ENCODE results near the gene APOA4. TPM values are rescaled to one million over a fixed set of nuclear protein-coding genes. Genes with fewer than 3 reads are reported as not detected.

Gene APOA4
- total and polyA plus RNA-seq, 9 of the 15 experiments (the other 6 are each of a cell fraction or from before 2014, with no cell fraction given) = 0.07 TPM; not detected in 8

- TF ChIP-seq CREB5 (CRISPR knock-in tag; IDR thresholded peaks at IDR 0.05) (no peak), ERF (CRISPR knock-in tag; IDR thresholded peaks at IDR 0.05) (no peak), ZBTB40 (IDR thresholded peaks at IDR 0.05) (peak; percentile 65), ZBTB40 (CRISPR knock-in tag; IDR thresholded peaks at IDR 0.05) (no peak), C11orf30 (IDR thresholded peaks at IDR 0.05; ENCODE audit: low read depth) (peak; percentile 88), STAT6 (CRISPR knock-in tag; IDR thresholded peaks at IDR 0.05) (0 out of 2 replicates have a peak, but pooled peaks have one; percentile 36), SREBF2 (CRISPR knock-in tag; IDR thresholded peaks at IDR 0.05) (no peak), CBFA2T2 (conservative IDR thresholded peaks at IDR 0.05) (no peak), EGR1 (conservative IDR thresholded peaks at IDR 0.05) (peak; percentile 89)
- TF ChIP-seq, protein P1, sequence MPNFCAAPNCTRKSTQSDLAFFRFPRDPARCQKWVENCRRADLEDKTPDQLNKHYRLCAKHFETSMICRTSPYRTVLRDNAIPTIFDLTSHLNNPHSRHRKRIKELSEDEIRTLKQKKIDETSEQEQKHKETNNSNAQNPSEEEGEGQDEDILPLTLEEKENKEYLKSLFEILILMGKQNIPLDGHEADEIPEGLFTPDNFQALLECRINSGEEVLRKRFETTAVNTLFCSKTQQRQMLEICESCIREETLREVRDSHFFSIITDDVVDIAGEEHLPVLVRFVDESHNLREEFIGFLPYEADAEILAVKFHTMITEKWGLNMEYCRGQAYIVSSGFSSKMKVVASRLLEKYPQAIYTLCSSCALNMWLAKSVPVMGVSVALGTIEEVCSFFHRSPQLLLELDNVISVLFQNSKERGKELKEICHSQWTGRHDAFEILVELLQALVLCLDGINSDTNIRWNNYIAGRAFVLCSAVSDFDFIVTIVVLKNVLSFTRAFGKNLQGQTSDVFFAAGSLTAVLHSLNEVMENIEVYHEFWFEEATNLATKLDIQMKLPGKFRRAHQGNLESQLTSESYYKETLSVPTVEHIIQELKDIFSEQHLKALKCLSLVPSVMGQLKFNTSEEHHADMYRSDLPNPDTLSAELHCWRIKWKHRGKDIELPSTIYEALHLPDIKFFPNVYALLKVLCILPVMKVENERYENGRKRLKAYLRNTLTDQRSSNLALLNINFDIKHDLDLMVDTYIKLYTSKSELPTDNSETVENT (CRISPR knock-in tag; IDR thresholded peaks at IDR 0.05) = 0 out of 2 replicates have a peak, but pooled peaks have one; percentile 33
These were observed 50.5 kb downstream of the APOA4 start, which contains the start of gene BUD13 (continued) for GRCh38 chr11:116772443-116773202.
